ENCODE measurements around the gene SLC1A4.
"Not testable (repeated sequence)": the region's sequence is repeated elsewhere in the genome, so short reads cannot be mapped to it uniquely, and the experiment has no call there.

The SLC1A4 gene

DNA sequence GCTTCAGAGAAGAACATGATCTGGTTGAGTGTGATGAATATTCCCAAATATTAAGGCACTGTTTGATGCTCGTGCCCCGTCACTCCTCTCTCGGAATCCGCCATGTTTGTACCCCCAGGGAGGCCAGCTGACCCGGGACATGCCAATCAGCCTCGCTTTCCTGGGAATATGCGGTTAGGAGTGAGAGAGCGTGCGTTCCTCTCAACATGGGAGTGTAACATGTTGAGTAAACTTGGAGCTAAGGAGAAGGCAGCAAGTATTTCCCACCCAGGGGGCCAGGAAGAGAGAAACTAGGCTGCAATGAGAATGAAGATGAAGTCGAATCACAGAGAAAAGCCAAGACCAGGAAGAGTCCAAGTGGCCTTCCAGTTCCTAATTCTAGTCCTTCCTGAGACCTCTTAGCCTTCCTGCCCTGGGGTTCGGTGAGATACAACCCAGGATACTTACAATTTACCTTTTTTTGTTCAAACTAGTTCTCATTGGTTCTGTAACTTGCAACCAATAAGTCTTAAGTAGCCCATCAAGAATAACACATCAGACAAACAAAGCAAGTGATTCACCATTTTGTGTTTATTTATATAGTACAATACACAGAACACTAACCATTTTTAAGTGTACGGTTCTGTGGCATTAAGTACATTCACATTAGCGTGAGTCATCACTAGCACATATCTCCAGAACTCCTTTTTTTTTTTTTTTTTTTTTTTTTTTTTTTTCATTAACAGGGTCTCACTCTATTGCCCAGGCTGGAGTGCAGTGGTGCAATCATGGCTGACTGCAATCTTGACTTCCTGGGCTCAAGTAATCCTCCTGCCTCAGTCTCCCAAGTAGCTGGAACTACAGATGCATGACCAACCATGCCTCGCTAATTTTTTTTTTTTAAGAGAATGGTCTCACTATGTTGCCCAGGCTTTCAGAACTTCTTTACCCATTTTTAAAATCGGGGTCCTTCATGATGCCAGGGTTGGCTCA, 36.4 kb upstream of the SLC1A4 start:
- FAIRE-seq: no peak
- TF ChIP-seq, protein P1, sequence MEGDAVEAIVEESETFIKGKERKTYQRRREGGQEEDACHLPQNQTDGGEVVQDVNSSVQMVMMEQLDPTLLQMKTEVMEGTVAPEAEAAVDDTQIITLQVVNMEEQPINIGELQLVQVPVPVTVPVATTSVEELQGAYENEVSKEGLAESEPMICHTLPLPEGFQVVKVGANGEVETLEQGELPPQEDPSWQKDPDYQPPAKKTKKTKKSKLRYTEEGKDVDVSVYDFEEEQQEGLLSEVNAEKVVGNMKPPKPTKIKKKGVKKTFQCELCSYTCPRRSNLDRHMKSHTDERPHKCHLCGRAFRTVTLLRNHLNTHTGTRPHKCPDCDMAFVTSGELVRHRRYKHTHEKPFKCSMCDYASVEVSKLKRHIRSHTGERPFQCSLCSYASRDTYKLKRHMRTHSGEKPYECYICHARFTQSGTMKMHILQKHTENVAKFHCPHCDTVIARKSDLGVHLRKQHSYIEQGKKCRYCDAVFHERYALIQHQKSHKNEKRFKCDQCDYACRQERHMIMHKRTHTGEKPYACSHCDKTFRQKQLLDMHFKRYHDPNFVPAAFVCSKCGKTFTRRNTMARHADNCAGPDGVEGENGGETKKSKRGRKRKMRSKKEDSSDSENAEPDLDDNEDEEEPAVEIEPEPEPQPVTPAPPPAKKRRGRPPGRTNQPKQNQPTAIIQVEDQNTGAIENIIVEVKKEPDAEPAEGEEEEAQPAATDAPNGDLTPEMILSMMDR (IDR thresholded peaks at IDR 0.05; ENCODE audit: insufficient read depth, missing control alignments): no peak
- no peak for DNase-seq (ENCODE audit: insufficient read length, low spot score)

DNA sequence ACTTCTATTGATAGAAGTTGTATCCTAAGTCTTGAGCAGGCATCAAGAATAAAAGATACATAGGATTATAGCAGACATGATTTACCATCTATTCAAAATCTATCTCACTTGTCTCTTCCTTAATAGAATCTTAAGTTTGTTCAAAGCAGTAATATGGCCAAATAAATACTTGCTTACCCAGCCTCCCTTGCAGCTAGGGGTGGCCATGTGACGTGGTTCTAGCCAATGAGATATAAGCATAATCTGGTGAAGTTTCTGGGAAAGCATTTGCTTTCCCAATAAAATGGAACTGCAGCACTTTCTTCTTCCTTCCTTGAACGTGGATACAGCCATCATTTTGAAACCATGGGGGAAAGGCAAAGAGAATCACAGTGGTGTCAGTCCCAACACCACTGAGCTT, 33.7 kb upstream of the SLC1A4 start:
- FAIRE-seq: no peak
- DNase-seq (ENCODE audit: insufficient read length, low spot score): no peak
- TF ChIP-seq, protein P1 (IDR thresholded peaks at IDR 0.05; ENCODE audit: insufficient read depth, missing control alignments): no peak

DNA sequence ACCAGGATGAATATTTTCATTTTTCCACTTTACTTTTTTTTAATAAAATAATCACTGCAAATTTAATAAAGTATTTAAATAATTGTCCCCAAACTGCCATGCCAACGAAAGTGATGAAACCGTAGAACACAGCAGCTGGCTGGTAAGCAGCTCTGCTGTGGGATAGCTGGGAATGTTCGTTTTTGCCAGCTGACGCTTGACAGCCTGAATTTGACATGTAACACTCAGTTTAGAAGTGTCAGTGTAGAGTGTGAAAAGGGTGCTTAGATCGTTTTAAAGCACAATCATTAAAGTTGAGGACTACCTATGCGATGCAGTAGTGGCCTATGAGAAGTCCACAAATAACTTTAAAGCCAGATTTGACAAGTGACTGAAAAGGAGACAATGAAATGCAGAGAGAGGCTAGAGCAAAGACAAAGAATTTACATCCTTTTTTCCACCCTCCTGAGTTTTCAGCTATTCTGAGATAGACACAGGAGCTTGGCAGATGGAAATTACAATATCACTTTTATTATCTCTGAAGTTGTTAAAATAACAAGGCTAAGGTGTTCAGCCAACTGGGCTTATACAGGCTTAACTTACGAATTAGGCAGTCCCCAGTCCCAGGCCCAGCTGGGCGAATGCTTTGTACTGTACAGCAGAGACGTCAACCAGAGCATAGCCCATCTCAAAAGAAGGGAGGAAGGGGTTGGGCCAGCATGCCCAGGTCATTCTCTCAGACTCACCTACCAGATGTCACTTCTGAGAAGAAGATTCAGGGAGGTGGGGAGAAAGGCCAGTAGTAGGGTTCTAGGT, 31.9 kb upstream of the SLC1A4 start:
- TF ChIP-seq, protein P1 (IDR thresholded peaks at IDR 0.05; ENCODE audit: insufficient read depth, missing control alignments): no peak
- DNase-seq (ENCODE audit: insufficient read length, low spot score) (no peak), FAIRE-seq (no peak)

DNA sequence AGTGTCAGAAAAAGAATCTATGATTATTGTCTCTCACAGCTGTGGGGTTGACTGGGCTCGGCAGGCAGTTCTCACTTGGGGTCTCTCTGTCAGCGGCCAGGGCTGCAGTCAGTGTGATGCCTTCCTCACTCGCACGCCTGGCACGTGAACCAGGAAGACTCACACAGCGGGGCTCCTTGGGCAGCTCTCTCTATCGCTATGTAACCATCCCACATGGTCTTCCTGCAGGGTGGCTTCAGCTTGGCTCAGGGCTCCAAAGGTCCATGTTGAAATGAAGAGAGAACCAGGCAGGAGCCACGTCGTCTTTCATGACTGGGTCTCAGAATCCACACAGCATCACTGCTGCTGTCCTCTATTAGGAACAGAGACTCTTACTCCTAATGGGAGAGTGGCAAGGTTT, 30.6 kb upstream of the SLC1A4 start:
- TF ChIP-seq, protein P1 (IDR thresholded peaks at IDR 0.05; ENCODE audit: insufficient read depth, missing control alignments): no peak
- FAIRE-seq: no peak
- DNase-seq (ENCODE audit: insufficient read length, low spot score): no peak

DNA sequence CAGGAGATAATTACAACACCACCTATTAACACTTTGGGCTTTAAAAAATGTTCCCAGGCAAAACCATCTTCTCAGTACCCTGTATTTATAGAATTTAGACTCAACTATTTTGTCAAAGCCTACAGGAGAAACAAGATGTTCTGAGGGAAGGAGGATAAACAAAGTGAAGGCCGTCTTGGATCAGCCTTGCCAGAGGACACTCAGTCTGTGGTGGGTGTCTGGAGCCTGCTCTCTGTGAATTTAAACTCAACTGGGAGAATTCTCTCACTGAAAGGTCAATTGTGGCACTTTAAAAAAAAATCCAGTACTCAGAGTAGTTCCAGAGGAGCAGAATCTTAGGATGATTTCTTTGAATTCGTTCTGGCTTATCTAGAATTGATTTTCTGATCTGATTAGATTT, 28.4 kb upstream of the SLC1A4 start:
- FAIRE-seq (no peak), DNase-seq (ENCODE audit: insufficient read length, low spot score) (no peak)
- TF ChIP-seq, protein P1 (IDR thresholded peaks at IDR 0.05; ENCODE audit: insufficient read depth, missing control alignments): no peak

DNA sequence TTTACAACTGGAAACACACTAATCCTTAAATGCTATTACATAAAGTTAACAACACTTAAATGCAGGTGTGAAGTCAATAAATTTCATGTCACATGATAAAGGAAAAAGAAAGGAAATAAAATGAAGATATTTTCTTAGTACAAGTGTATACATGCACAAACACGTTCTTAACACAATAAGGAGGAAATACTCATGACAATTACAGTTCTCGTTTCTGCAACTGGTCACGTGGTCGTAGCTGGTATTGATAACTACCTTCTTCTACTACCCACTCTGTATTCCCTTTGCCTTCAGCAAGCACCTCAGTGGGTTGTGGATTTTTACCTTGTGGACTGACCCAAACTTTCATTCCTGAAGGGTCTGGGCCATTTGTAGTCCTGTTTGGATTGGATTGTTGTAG, 26.1 kb upstream of the SLC1A4 start:
- not testable (repeated sequence) for FAIRE-seq; DNase-seq (ENCODE audit: insufficient read length, low spot score)

DNA sequence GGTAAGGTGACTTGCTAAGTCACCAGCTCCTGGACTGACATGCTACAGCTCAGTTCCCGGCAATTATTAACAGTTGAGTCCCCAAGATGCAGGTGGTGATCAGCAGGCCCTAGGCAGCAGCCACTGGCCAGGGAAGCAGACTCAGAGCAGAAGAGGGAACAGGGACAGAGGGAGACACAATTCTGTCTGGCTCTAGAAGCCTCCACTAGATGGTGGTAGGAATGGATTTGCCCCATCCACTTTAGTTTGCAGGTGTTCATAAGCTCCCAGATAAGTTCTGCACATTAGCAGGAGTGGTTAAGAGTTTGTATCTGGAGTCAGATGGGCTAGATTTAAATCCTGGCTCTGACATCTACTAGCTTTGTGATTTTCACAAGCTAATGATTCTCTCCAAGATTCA, 25.5 kb upstream of the SLC1A4 start:
- FAIRE-seq: no peak
- no peak for DNase-seq (ENCODE audit: insufficient read length, low spot score)
- TF ChIP-seq, protein P1 (IDR thresholded peaks at IDR 0.05; ENCODE audit: insufficient read depth, missing control alignments): no peak
